NCI-H2196 (cell line): ENCODE measurements around the gene DLGAP4.

Source experiments
- DNase-seq: peaks from one replicate; lab custom pipeline; 2025; ENCODE audit not compliant: unreplicated experiment; lab: John Stamatoyannopoulos, UW

The DLGAP4 gene

GRCh38 chr20:36526521-36527011 lies 220.4 kb downstream of the DLGAP4 start:
- no peak for DNase-seq

- DNase-seq, result no peak
Measured at GRCh38 chr20:36527331-36528125, 221.4 kb downstream of the DLGAP4 start.

GRCh38 chr20:36528176-36528874 lies 222.2 kb downstream of the DLGAP4 start:
- no peak for DNase-seq

GRCh38 chr20:36528875-36529417 lies 222.8 kb downstream of the DLGAP4 start:
- DNase-seq, result no peak

GRCh38 chr20:36532388-36532787 lies 226.2 kb downstream of the DLGAP4 start:
- DNase-seq, result peak; percentile 27

- DNase-seq, result no peak
Measured at GRCh38 chr20:36532822-36533221, 226.7 kb downstream of the DLGAP4 start.

GRCh38 chr20:36538026-36538722 lies 232.0 kb downstream of the DLGAP4 start:
- no peak for DNase-seq

GRCh38 chr20:36540551-36541211 lies 234.5 kb downstream of the DLGAP4 start:
- DNase-seq, result no peak

GRCh38 chr20:36541227-36541767 lies 235.2 kb downstream of the DLGAP4 start, which contains the start of gene MYL9:
TSS of gene MYL9 (plus strand) at chr20:36541519. CDS start at chr20:36544885, 3,366 bp downstream.
- no peak for DNase-seq

- no peak for DNase-seq
Measured at GRCh38 chr20:36541768-36542488, 235.8 kb downstream of the DLGAP4 start.

- DNase-seq, result no peak
Measured at GRCh38 chr20:36542516-36543183, 236.5 kb downstream of the DLGAP4 start.

GRCh38 chr20:36543184-36544133 lies 237.3 kb downstream of the DLGAP4 start:
- no peak for DNase-seq

GRCh38 chr20:36544134-36545018 lies 238.2 kb downstream of the DLGAP4 start:
- DNase-seq, result peak; percentile 17

GRCh38 chr20:36546111-36546736 lies 240.1 kb downstream of the DLGAP4 start:
- DNase-seq, result no peak

- DNase-seq, result no peak
Measured at GRCh38 chr20:36547186-36548005, 241.3 kb downstream of the DLGAP4 start.

- DNase-seq, result no peak
Measured at GRCh38 chr20:36548006-36548315, 241.8 kb downstream of the DLGAP4 start.
